Hepatocyte (in vitro differentiated cells): ENCODE results near the gene CDH22. TPM values are rescaled to one million over a fixed set of nuclear protein-coding genes. Genes with fewer than 3 reads are reported as not detected.

Source experiments
- DNase-seq: peaks from one replicate; pipeline ENCODE4 v3.0.0-alpha.2; 2016; ENCODE audit warnings: low spot score
- H2AFZ ChIP-seq: fragments of 200-600 bp; sonication (generic); 2 replicates; pipeline ENCODE4 v1.6.0; 2016; ENCODE audit warnings: antibody characterized with exemption, mild to moderate bottlenecking
- H3K27ac ChIP-seq: fragments of 200-600 bp; sonication (generic); 2 replicates; pipeline ENCODE4 v1.5.1; 2016; ENCODE audit warnings: mild to moderate bottlenecking
- H3K27me3 ChIP-seq: fragments of 200-600 bp; sonication (generic); 2 replicates; pipeline ENCODE4 v1.6.1; 2016
- H3K36me3 ChIP-seq: fragments of 200-600 bp; sonication (generic); replicated peaks from 2 replicates; pipeline ENCODE4 v1.5.1; 2016; ENCODE audit warnings: low read depth; ENCODE audit not compliant: insufficient read depth
- H3K4me1 ChIP-seq: fragments of 200-600 bp; sonication (generic); 2 replicates; pipeline ENCODE4 v1.5.1; 2016; ENCODE audit warnings: mild to moderate bottlenecking, moderate library complexity; ENCODE audit not compliant: insufficient read depth
- H3K4me2 ChIP-seq: fragments of 200-600 bp; sonication (generic); 2 replicates; pipeline ENCODE4 v1.6.0; 2016
- H3K4me3 ChIP-seq: fragments of 200-600 bp; sonication (generic); 2 replicates; pipeline ENCODE4 v1.5.1; 2016; ENCODE audit warnings: mild to moderate bottlenecking
- H3K79me2 ChIP-seq: fragments of 200-600 bp; sonication (generic); 2 replicates; pipeline ENCODE4 v1.6.0; 2017; ENCODE audit warnings: mild to moderate bottlenecking
- H3K9me2 ChIP-seq: fragments of 200-600 bp; sonication (generic); replicated peaks from 2 replicates; pipeline ENCODE4 v1.6.0; 2017; ENCODE audit warnings: mild to moderate bottlenecking; ENCODE audit not compliant: insufficient read depth
- H3K9me3 ChIP-seq: fragments of 200-600 bp; sonication (generic); 2 replicates; pipeline ENCODE4 v1.5.1; 2016; ENCODE audit warnings: low read depth, mild to moderate bottlenecking
- H4K20me1 ChIP-seq: fragments of 200-600 bp; sonication (generic); 2 replicates; pipeline ENCODE4 v1.6.0; 2016; ENCODE audit warnings: mild to moderate bottlenecking; ENCODE audit not compliant: insufficient read depth, poor library complexity, severe bottlenecking
- CTCF ChIP-seq: fragments of 200-600 bp; sonication (generic); IDR thresholded peaks from 2 replicates; pipeline ENCODE4 v1.5.1; 2016; ENCODE audit warnings: antibody characterized with exemption, mild to moderate bottlenecking; ENCODE audit not compliant: poor library complexity
- EZH2 ChIP-seq: fragments of 200-600 bp; sonication (generic); IDR thresholded peaks from 2 replicates; pipeline ENCODE4 v1.6.1; 2016; ENCODE audit warnings: antibody characterized with exemption, mild to moderate bottlenecking, borderline replicate concordance
- EZH2phosphoT487 ChIP-seq: fragments of 200-600 bp; sonication (generic); IDR thresholded peaks from one replicate; pipeline ENCODE4 v1.6.1; 2018; ENCODE audit warnings: antibody characterized with exemption, mild to moderate bottlenecking, low read depth, moderate library complexity; ENCODE audit not compliant: unreplicated experiment, severe bottlenecking
- WGBS: methylation state at CpG from one replicate; pipeline ENCODE4 v1.1.6; 2016; ENCODE audit warnings: low lambda C conversion rate; ENCODE audit errors: missing lambda C conversion rate; 5-methylcytosine and 5-hydroxymethylcytosine counted together
- polyA plus RNA-seq: library from polyadenylated mRNA; unstranded; fragments of >200 nt; fragmentation: Nextera tagmentation; extraction: Ambion mirVana; gene quantifications from 2 replicates; pipeline ENCODE4 v1.2.1, GENCODE V29; 2016
- total RNA-seq: library from RNA; depleted of rRNA; stranded (reverse); fragments of >200 nt; gene quantifications from 2 replicates; pipeline ENCODE4 v1.2.3, GENCODE V29; 2014

CDH22 gene
- total and polyA plus RNA-seq, 2 experiments from 2014 or later: not detected

GRCh38 chr20:46327557-46327956 is 19.3 kb upstream of the CDH22 start:
- no peak for TF ChIP-seq EZH2
- no peak for TF ChIP-seq CTCF
- no peak for TF ChIP-seq EZH2phosphoT487
- Histone ChIP-seq H3K4me1 (no peaks in the 10 kb centered on the region), H3K27me3 (peaks cover 6% of the 10 kb centered on the region), H3K4me2 (no peak overlapping the region), H3K79me2 (no peaks in the 10 kb centered on the region), H2AFZ (no peak overlapping the region), H3K9me2 (no peaks in the 10 kb centered on the region), H3K4me3 (no peak overlapping the region), H3K9me3 (no peaks in the 10 kb centered on the region), H3K27ac (no peak overlapping the region), H3K36me3 (no peaks in the 10 kb centered on the region), H4K20me1 (no peaks in the 10 kb centered on the region)
- no peak for DNase-seq
- WGBS: 93% methylated on average over 6 of the region's 6 CpGs

GRCh38 chr20:46325789-46326188 is 17.5 kb upstream of the CDH22 start:
- Histone ChIP-seq H3K27me3 (peaks cover 6% of the 10 kb centered on the region), H3K9me2 (no peaks in the 10 kb centered on the region), H3K79me2 (no peaks in the 10 kb centered on the region), H3K4me1 (no peaks in the 10 kb centered on the region), H3K4me2 (no peak overlapping the region), H4K20me1 (no peaks in the 10 kb centered on the region), H3K4me3 (no peak overlapping the region), H3K27ac (no peak overlapping the region), H3K36me3 (no peaks in the 10 kb centered on the region), H3K9me3 (no peaks in the 10 kb centered on the region), H2AFZ (no peak overlapping the region)
- DNase-seq: no peak
- WGBS: 77% methylated on average over 1 of the region's 1 CpG
- TF ChIP-seq EZH2 (no peak), EZH2phosphoT487 (no peak), CTCF (no peak)

GRCh38 chr20:46324960-46325703 is 16.8 kb upstream of the CDH22 start:
- H3K27ac ChIP-seq: no peak overlapping the region
- peak; percentile 36 for DNase-seq
- no peak overlapping the region for H2AFZ ChIP-seq
- peaks cover 6% of the 10 kb centered on the region for H3K27me3 ChIP-seq
- H3K4me2 ChIP-seq: no peak overlapping the region
- no peaks in the 10 kb centered on the region for H3K4me1 ChIP-seq
- H3K9me2 ChIP-seq: no peaks in the 10 kb centered on the region
- 60% methylated on average over 6 of the region's 6 CpGs for WGBS
- no peaks in the 10 kb centered on the region for H4K20me1 ChIP-seq
- TF ChIP-seq EZH2phosphoT487 (no peak), CTCF (peak; percentile 36)
- H3K79me2 ChIP-seq: no peaks in the 10 kb centered on the region
- H3K36me3 ChIP-seq: no peaks in the 10 kb centered on the region
- H3K4me3 ChIP-seq: no peak overlapping the region
- no peaks in the 10 kb centered on the region for H3K9me3 ChIP-seq
